ENCODE data around the gene CASS4.

The CASS4 gene

DNA sequence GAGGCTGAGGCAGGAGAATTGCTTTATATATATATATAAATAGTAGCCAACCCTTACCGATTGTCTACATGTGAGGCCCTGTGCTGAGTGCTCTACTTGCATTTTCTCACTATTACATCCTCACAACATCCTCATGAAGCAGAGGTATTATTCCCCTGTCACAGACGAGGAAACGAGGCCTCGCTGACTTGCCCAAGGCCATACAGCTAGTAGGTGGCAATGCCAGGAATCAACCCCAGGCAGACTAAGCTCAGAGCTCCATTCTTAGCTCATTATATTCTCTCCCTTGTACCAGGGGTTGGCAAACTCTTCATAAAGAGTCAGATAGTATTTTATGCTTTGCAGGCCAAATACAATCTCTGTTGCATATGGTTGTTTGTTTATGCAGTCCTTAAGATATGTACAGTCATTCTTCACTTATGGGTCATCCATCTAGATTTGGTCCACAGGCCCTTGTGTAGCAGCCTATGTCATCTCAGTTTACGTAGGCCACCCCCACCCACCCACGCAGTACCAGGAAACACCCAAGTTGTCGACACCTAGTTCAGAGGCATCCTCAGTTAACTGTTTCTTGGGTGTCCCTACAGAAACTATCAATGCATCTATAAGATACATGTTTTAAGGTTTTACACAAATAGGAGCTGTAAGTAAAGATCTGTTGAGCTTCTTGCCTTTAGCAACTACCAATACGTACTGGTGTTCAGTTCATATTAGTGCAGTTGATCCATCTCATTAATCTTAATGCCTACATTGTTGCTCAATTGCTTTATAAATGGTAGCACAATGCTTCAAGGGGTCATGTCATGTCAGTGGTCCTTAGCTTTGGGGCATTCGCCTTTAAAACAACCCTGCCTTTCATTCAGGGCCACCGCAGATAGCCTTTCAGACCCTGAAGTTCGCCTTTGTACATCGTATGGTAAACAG, 3.0 kb downstream of the CASS4 start:
- H3K4me3 ChIP-seq (ENCODE audit: low read length in 2 of 2), result no peak overlapping the region
- no peak for DNase-seq (ENCODE audit: low spot score)
- H3K9me3 ChIP-seq (replicated peaks in 1 of 2; ENCODE audit: control insufficient read depth in 2 of 2, insufficient read depth in 1 of 2, low read depth in 1 of 2, low read length in 2 of 2), result peaks cover 0 to 2% of the 10 kb centered on the region in 2 donors
- H2BK5ac ChIP-seq (ENCODE audit: low read length), result no peak overlapping the region
- H3K4me1 ChIP-seq (ENCODE audit: control insufficient read depth in 2 of 2, insufficient read depth in 1 of 2, low read depth in 1 of 2, low read length in 2 of 2), result no peaks in the 10 kb centered on the region
- no peak overlapping the region for H2AFZ ChIP-seq (ENCODE audit: low read length)
- H2BK15ac ChIP-seq (ENCODE audit: low read length), result no peak overlapping the region
- H3K36me3 ChIP-seq (replicated peaks in 1 of 2; ENCODE audit: control insufficient read depth in 2 of 2, insufficient read depth in 2 of 2, low read length in 2 of 2), result peaks cover 3 to 9% of the 10 kb centered on the region in 2 donors
- no peak overlapping the region for H3K14ac ChIP-seq (ENCODE audit: low read length)
- no CpG with 5 or more reads among the region's 12 CpGs for WGBS, 2 donors (ENCODE audit: extremely low coverage in 2 of 2, insufficient read length in 2 of 2, insufficient replicate concordance in 1 of 2)
- no peak overlapping the region for H3K23ac ChIP-seq (ENCODE audit: low read depth, low read length, poor library complexity)
- H3K4me2 ChIP-seq (ENCODE audit: insufficient read depth, low read length, poor library complexity, severe bottlenecking), result no peak overlapping the region
- H3K9ac ChIP-seq (ENCODE audit: low read depth, low read length, poor library complexity), result no peak overlapping the region
- no peak overlapping the region for H2BK120ac ChIP-seq (ENCODE audit: low read depth, low read length)
- H3K18ac ChIP-seq (ENCODE audit: low read length), result no peak overlapping the region
- H3K4ac ChIP-seq (ENCODE audit: low read length), result no peak overlapping the region
- no peak overlapping the region for H2AK5ac ChIP-seq (ENCODE audit: low read depth, low read length)
- H4K91ac ChIP-seq (ENCODE audit: low read depth, low read length, poor library complexity), result no peak overlapping the region
- H2BK12ac ChIP-seq (ENCODE audit: low read length), result no peak overlapping the region
- no peaks in the 10 kb centered on the region for H3K27me3 ChIP-seq (ENCODE audit: control insufficient read depth in 3 of 3, insufficient read depth in 3 of 3, low read depth in 1 of 3, low read length in 3 of 3)
- no peaks in the 10 kb centered on the region for H3K79me1 ChIP-seq (ENCODE audit: low read depth, low read length)
- no peak overlapping the region for H3K27ac ChIP-seq (replicated peaks; ENCODE audit: low read length)
- no peak overlapping the region for H4K8ac ChIP-seq (ENCODE audit: low read depth, low read length)

DNA sequence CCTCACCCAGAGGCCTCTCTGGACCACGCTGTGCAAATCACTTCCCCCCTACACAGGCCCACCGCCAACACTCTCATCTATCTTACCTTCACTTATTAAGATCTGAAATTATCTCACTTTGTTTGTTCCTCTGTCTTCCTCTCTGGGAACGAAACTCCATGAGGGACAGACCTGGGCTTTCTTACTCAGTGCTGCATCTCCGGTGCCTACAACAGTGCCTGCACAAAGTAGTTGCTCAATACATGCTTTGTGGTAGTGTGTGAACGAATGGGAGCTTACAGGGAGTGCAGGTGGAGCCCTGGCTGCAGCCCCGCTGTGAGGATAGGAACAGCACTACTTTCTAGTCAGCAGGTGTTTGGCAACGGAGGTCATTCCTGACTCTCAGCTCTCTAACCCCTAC, 5.3 kb downstream of the CASS4 start:
- Histone ChIP-seq H2BK120ac (ENCODE audit: low read depth, low read length) (no peak overlapping the region), H2BK5ac (ENCODE audit: low read length) (no peak overlapping the region), H3K23ac (ENCODE audit: low read depth, low read length, poor library complexity) (no peak overlapping the region), H3K18ac (ENCODE audit: low read length) (no peak overlapping the region), H3K4me2 (ENCODE audit: insufficient read depth, low read length, poor library complexity, severe bottlenecking) (no peak overlapping the region), H3K4me3 (ENCODE audit: low read length in 2 of 2) (no peak overlapping the region), H2BK12ac (ENCODE audit: low read length) (no peak overlapping the region), H3K4ac (ENCODE audit: low read length) (no peak overlapping the region), H4K91ac (ENCODE audit: low read depth, low read length, poor library complexity) (no peak overlapping the region), H3K27me3 (ENCODE audit: control insufficient read depth in 3 of 3, insufficient read depth in 3 of 3, low read depth in 1 of 3, low read length in 3 of 3) (no peaks in the 10 kb centered on the region), H3K4me1 (ENCODE audit: control insufficient read depth in 2 of 2, insufficient read depth in 1 of 2, low read depth in 1 of 2, low read length in 2 of 2) (peaks cover 0 to 5% of the 10 kb centered on the region in 2 donors), H3K79me1 (ENCODE audit: low read depth, low read length) (no peaks in the 10 kb centered on the region), H2BK15ac (ENCODE audit: low read length) (no peak overlapping the region), H3K27ac (replicated peaks; ENCODE audit: low read length) (no peak overlapping the region), H3K9ac (ENCODE audit: low read depth, low read length, poor library complexity) (no peak overlapping the region), H3K9me3 (replicated peaks in 1 of 2; ENCODE audit: control insufficient read depth in 2 of 2, insufficient read depth in 1 of 2, low read depth in 1 of 2, low read length in 2 of 2) (peaks cover 0 to 2% of the 10 kb centered on the region in 2 donors), H3K36me3 (replicated peaks in 1 of 2; ENCODE audit: control insufficient read depth in 2 of 2, insufficient read depth in 2 of 2, low read length in 2 of 2) (peaks cover 3 to 7% of the 10 kb centered on the region in 2 donors), H4K8ac (ENCODE audit: low read depth, low read length) (no peak overlapping the region), H3K14ac (ENCODE audit: low read length) (no peak overlapping the region), H2AK5ac (ENCODE audit: low read depth, low read length) (no peak overlapping the region), H2AFZ (ENCODE audit: low read length) (no peak overlapping the region)
- no peak for DNase-seq (ENCODE audit: low spot score)
- no CpG with 5 or more reads among the region's 7 CpGs for WGBS, 2 donors (ENCODE audit: extremely low coverage in 2 of 2, insufficient read length in 2 of 2, insufficient replicate concordance in 1 of 2)

DNA sequence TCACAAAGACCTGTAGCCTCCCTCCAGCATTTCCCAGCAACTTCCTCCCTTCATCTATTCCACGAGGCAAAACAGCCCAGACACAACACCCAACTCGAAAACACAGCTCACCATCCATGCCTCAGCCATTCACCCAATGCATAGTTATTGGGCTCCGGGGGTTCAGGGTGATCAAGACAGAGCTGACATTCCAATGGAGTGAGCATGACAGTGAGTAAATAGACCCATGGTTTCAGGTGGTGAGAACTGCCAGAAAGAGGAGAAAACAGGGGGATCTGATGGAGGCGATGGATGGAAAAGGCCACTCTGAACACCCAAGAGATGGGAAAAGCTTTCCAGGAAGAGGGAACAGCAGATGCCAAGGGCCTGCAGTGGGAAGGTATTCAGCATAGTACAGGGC, 5.9 kb downstream of the CASS4 start:
- H4K8ac ChIP-seq (ENCODE audit: low read depth, low read length), result no peak overlapping the region
- H2AFZ ChIP-seq (ENCODE audit: low read length), result no peak overlapping the region
- WGBS, 2 donors (ENCODE audit: extremely low coverage in 2 of 2, insufficient read length in 2 of 2, insufficient replicate concordance in 1 of 2), result no CpG with 5 or more reads among the region's 4 CpGs
- no peak overlapping the region for H3K14ac ChIP-seq (ENCODE audit: low read length)
- H3K4ac ChIP-seq (ENCODE audit: low read length), result no peak overlapping the region
- H2BK15ac ChIP-seq (ENCODE audit: low read length), result no peak overlapping the region
- no peak overlapping the region for H4K91ac ChIP-seq (ENCODE audit: low read depth, low read length, poor library complexity)
- H3K9ac ChIP-seq (ENCODE audit: low read depth, low read length, poor library complexity), result no peak overlapping the region
- H3K36me3 ChIP-seq (replicated peaks in 1 of 2; ENCODE audit: control insufficient read depth in 2 of 2, insufficient read depth in 2 of 2, low read length in 2 of 2), result peaks cover 0 to 3% of the 10 kb centered on the region in 2 donors
- H3K4me3 ChIP-seq (ENCODE audit: low read length in 2 of 2), result peak overlapping the region in 1 of 2 donors; percentile 55
- DNase-seq (ENCODE audit: low spot score), result no peak
- H3K4me1 ChIP-seq (ENCODE audit: control insufficient read depth in 2 of 2, insufficient read depth in 1 of 2, low read depth in 1 of 2, low read length in 2 of 2), result peaks cover 0 to 10% of the 10 kb centered on the region in 2 donors
- H2AK5ac ChIP-seq (ENCODE audit: low read depth, low read length), result no peak overlapping the region
- H3K79me1 ChIP-seq (ENCODE audit: low read depth, low read length), result no peaks in the 10 kb centered on the region
- no peak overlapping the region for H2BK120ac ChIP-seq (ENCODE audit: low read depth, low read length)
- H3K18ac ChIP-seq (ENCODE audit: low read length), result no peak overlapping the region
- no peak overlapping the region for H2BK12ac ChIP-seq (ENCODE audit: low read length)
- H3K27me3 ChIP-seq (ENCODE audit: control insufficient read depth in 3 of 3, insufficient read depth in 3 of 3, low read depth in 1 of 3, low read length in 3 of 3), result no peaks in the 10 kb centered on the region
- H3K9me3 ChIP-seq (replicated peaks in 1 of 2; ENCODE audit: control insufficient read depth in 2 of 2, insufficient read depth in 1 of 2, low read depth in 1 of 2, low read length in 2 of 2), result no peaks in the 10 kb centered on the region
- H3K4me2 ChIP-seq (ENCODE audit: insufficient read depth, low read length, poor library complexity, severe bottlenecking), result no peak overlapping the region
- H3K27ac ChIP-seq (replicated peaks; ENCODE audit: low read length), result no peak overlapping the region
- H3K23ac ChIP-seq (ENCODE audit: low read depth, low read length, poor library complexity), result no peak overlapping the region
- H2BK5ac ChIP-seq (ENCODE audit: low read length), result no peak overlapping the region

GRCh38 chr20:56418385-56418861, 6.4 kb downstream of the CASS4 start:
- no peaks in the 10 kb centered on the region for H3K79me1 ChIP-seq (ENCODE audit: low read depth, low read length)
- no peak overlapping the region for H3K9ac ChIP-seq (ENCODE audit: low read depth, low read length, poor library complexity)
- no peak overlapping the region for H2BK5ac ChIP-seq (ENCODE audit: low read length)
- H2BK15ac ChIP-seq (ENCODE audit: low read length), result no peak overlapping the region
- H3K27ac ChIP-seq (replicated peaks; ENCODE audit: low read length), result no peak overlapping the region
- H3K18ac ChIP-seq (ENCODE audit: low read length), result no peak overlapping the region
- WGBS, 2 donors (ENCODE audit: extremely low coverage in 2 of 2, insufficient read length in 2 of 2, insufficient replicate concordance in 1 of 2), result no CpG with 5 or more reads among the region's 11 CpGs
- no peak overlapping the region for H4K91ac ChIP-seq (ENCODE audit: low read depth, low read length, poor library complexity)
- no peaks in the 10 kb centered on the region for H3K27me3 ChIP-seq (ENCODE audit: control insufficient read depth in 3 of 3, insufficient read depth in 3 of 3, low read depth in 1 of 3, low read length in 3 of 3)
- no peak overlapping the region for H3K4ac ChIP-seq (ENCODE audit: low read length)
- H3K4me3 ChIP-seq (ENCODE audit: low read length in 2 of 2), result no peak overlapping the region
- no peak overlapping the region for H2AFZ ChIP-seq (ENCODE audit: low read length)
- H3K4me2 ChIP-seq (ENCODE audit: insufficient read depth, low read length, poor library complexity, severe bottlenecking), result no peak overlapping the region
- no peak overlapping the region for H3K23ac ChIP-seq (ENCODE audit: low read depth, low read length, poor library complexity)
- H3K4me1 ChIP-seq (ENCODE audit: control insufficient read depth in 2 of 2, insufficient read depth in 1 of 2, low read depth in 1 of 2, low read length in 2 of 2), result peaks cover 0 to 11% of the 10 kb centered on the region in 2 donors
- no peak for DNase-seq (ENCODE audit: low spot score)
- H3K36me3 ChIP-seq (replicated peaks in 1 of 2; ENCODE audit: control insufficient read depth in 2 of 2, insufficient read depth in 2 of 2, low read length in 2 of 2), result peaks cover 0 to 3% of the 10 kb centered on the region in 2 donors
- no peak overlapping the region for H2BK12ac ChIP-seq (ENCODE audit: low read length)
- no peaks in the 10 kb centered on the region for H3K9me3 ChIP-seq (replicated peaks in 1 of 2; ENCODE audit: control insufficient read depth in 2 of 2, insufficient read depth in 1 of 2, low read depth in 1 of 2, low read length in 2 of 2)
- no peak overlapping the region for H3K14ac ChIP-seq (ENCODE audit: low read length)
- no peak overlapping the region for H2AK5ac ChIP-seq (ENCODE audit: low read depth, low read length)
- H2BK120ac ChIP-seq (ENCODE audit: low read depth, low read length), result no peak overlapping the region
- H4K8ac ChIP-seq (ENCODE audit: low read depth, low read length), result no peak overlapping the region
